Keratinocyte (primary cell): ENCODE measurements around the gene SIN3B. TPM values are rescaled to one million over a fixed set of nuclear protein-coding genes. Genes with fewer than 3 reads are reported as not detected.

Experiments used
- DNase-seq: peaks from one replicate; pipeline ENCODE4 v3.0.0-alpha.2; 2011; ENCODE audit warnings: low read depth, missing footprints, low spot score
- FAIRE-seq: peaks from 2 replicates; lab custom pipeline; 2011; peaks lifted over from hg19 to GRCh38; lab: Jason Lieb, UNC
- H2AFZ ChIP-seq: 2 replicates; pipeline ENCODE4 v1.6.0; 2012; ENCODE audit warnings: low read length, control low read depth, inconsistent platforms; ENCODE audit not compliant: control insufficient read depth
- H3K27ac ChIP-seq: 2 replicates; pipeline ENCODE4 v1.5.1; 2011; ENCODE audit warnings: low read length; ENCODE audit not compliant: control insufficient read depth, insufficient read depth
- H3K27me3 ChIP-seq: 3 replicates; pipeline ENCODE4 v1.6.0; 2011; ENCODE audit warnings: low read length; ENCODE audit not compliant: control insufficient read depth, insufficient read depth; ENCODE audit errors: extremely low read depth
- H3K36me3 ChIP-seq, 2 experiments: 2 replicates in 1 of 2; 3 replicates in 1 of 2; pipeline ENCODE4 v1.5.1; 2011; ENCODE audit warnings: low read length in 2 of 2, mild to moderate bottlenecking in 1 of 2; ENCODE audit not compliant: control insufficient read depth in 2 of 2, insufficient read depth in 2 of 2; ENCODE audit errors: extremely low read depth in 1 of 2
- H3K4me1 ChIP-seq: 3 replicates; pipeline ENCODE4 v1.5.1; 2011; ENCODE audit warnings: low read length; ENCODE audit not compliant: control insufficient read depth, insufficient read depth; ENCODE audit errors: extremely low read depth
- H3K4me2 ChIP-seq: 3 replicates; pipeline ENCODE4 v1.6.0; 2011; ENCODE audit warnings: low read depth, low read length; ENCODE audit not compliant: control insufficient read depth, insufficient read depth; ENCODE audit errors: extremely low read depth
- H3K4me3 ChIP-seq, 3 experiments: fragments of 200-600 bp in 1 of 3; sonication (generic) in 1 of 3; 2 replicates in 2 of 3; 3 replicates in 1 of 3; pipeline ENCODE4 v1.5.1; 2011 to 2016; ENCODE audit warnings: low read length in 3 of 3, mild to moderate bottlenecking in 3 of 3, control low read depth in 2 of 3, inconsistent platforms in 1 of 3, low read depth in 1 of 3, mixed read lengths in 1 of 3, mixed run types in 1 of 3, moderate library complexity in 1 of 3; ENCODE audit not compliant: control insufficient read depth in 2 of 3, insufficient read depth in 2 of 3; ENCODE audit errors: extremely low read depth in 1 of 3
- H3K79me2 ChIP-seq: 2 replicates; pipeline ENCODE4 v1.6.0; 2012; ENCODE audit warnings: low read length; ENCODE audit not compliant: control insufficient read depth, insufficient read depth
- H3K9ac ChIP-seq: 3 replicates; pipeline ENCODE4 v1.6.0; 2011; ENCODE audit warnings: low read length; ENCODE audit not compliant: control insufficient read depth, insufficient read depth; ENCODE audit errors: extremely low read depth
- H3K9me1 ChIP-seq: 3 replicates; pipeline ENCODE4 v1.6.0; 2011; ENCODE audit warnings: low read length; ENCODE audit not compliant: control insufficient read depth, insufficient read depth; ENCODE audit errors: extremely low read depth
- H3K9me3 ChIP-seq: 2 replicates; pipeline ENCODE4 v1.5.1; 2012; ENCODE audit warnings: low read depth, low read length; ENCODE audit not compliant: control insufficient read depth
- H4K20me1 ChIP-seq: 3 replicates; pipeline ENCODE4 v1.6.0; 2011; ENCODE audit warnings: low read length; ENCODE audit not compliant: control insufficient read depth, insufficient read depth; ENCODE audit errors: extremely low read depth
- CTCF ChIP-seq, 3 experiments: IDR thresholded peaks in 1 of 3; conservative IDR thresholded peaks in 1 of 3; optimal IDR thresholded peaks in 1 of 3; 2 replicates in 2 of 3; 3 replicates in 1 of 3; pipeline versions ENCODE3 to v1.5.1; 2011; ENCODE audit warnings: low read length in 3 of 3, mild to moderate bottlenecking in 3 of 3, moderate library complexity in 2 of 3, control low read depth in 1 of 3, inconsistent platforms in 1 of 3; ENCODE audit not compliant: insufficient read depth in 2 of 3; ENCODE audit errors: extremely low read depth in 1 of 3
- EZH2 ChIP-seq: IDR thresholded peaks from one replicate; pipeline ENCODE4 v1.6.1; 2012; ENCODE audit warnings: inconsistent platforms, mild to moderate bottlenecking, low read length, moderate library complexity
- dilution Hi-C: fragments of 300-500 bp; cut with MboI; formaldehyde crosslinking; loops from one replicate; pipeline ENCODE4 v1.7.0; 2020; ENCODE audit warnings: low sequenced_read_pairs; ENCODE audit not compliant: extremely low pct_ligation_motif_present
- polyA plus RNA-seq, 5 experiments: library from polyadenylated mRNA; depleted of rRNA in 3 of 5; stranded (reverse) in 3 of 5; stranded (forward) in 1 of 5; unstranded in 1 of 5; fragments of >200 nt; gene quantifications; 1 replicate in 1 of 5; 2 replicates in 3 of 5; 3 replicates in 1 of 5; pipeline versions ENCODE4 v1.2.1 to v1.2.3, GENCODE V29; 2011 to 2012; ENCODE audit warnings: missing spikeins in 2 of 5, low read depth in 1 of 5, low replicate concordance in 1 of 5

Gene SIN3B
- polyA plus RNA-seq, 1 donor (not counting 4 experiments of a cell fraction or from before 2014, with no cell fraction given): 30.9 TPM

DNA sequence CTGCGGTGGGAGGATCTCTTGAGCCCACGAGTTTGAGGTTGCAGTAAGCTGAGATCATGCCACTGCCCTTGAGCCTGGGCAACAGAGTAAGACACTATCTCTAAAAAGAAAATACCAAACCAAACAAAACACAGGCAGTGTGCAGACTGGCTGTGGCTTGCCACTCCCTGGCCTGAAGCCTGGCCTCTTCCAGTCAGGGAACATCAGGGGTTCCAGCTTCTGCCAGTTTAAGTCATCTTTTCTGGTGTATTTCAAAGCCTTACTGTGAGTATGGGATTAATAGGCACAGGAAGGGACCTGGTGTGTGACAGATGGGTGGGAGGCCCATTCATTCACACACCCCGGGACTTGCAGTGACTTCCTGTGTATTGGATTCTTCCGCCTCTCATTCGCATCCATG lies 32.6 kb downstream of the SIN3B start:
- no peak overlapping the region for H3K4me3 ChIP-seq
- H3K79me2 ChIP-seq: no peaks in the 10 kb centered on the region
- dilution Hi-C loops: no loop called here
- no peaks in the 10 kb centered on the region for H3K4me1 ChIP-seq
- H4K20me1 ChIP-seq: no peaks in the 10 kb centered on the region
- H2AFZ ChIP-seq: no peak overlapping the region
- no peak overlapping the region for H3K9ac ChIP-seq
- H3K9me1 ChIP-seq: no peaks in the 10 kb centered on the region
- no peak overlapping the region for H3K27ac ChIP-seq
- no peak for FAIRE-seq
- H3K9me3 ChIP-seq: no peaks in the 10 kb centered on the region
- no peak for DNase-seq
- H3K36me3 ChIP-seq: peaks cover 7 to 13% of the 10 kb centered on the region in 2 experiments
- TF ChIP-seq EZH2 (no peak), CTCF (optimal IDR thresholded peaks at IDR 0.05 in 1 of 3, IDR thresholded peaks at IDR 0.05 in 1 of 3, conservative IDR thresholded peaks at IDR 0.05 in 1 of 3; ENCODE audit: extremely low read depth in 1 of 3, insufficient read depth in 2 of 3, low read length in 3 of 3) (no peak)
- H3K27me3 ChIP-seq: no peaks in the 10 kb centered on the region
- H3K4me2 ChIP-seq: no peak overlapping the region

DNA sequence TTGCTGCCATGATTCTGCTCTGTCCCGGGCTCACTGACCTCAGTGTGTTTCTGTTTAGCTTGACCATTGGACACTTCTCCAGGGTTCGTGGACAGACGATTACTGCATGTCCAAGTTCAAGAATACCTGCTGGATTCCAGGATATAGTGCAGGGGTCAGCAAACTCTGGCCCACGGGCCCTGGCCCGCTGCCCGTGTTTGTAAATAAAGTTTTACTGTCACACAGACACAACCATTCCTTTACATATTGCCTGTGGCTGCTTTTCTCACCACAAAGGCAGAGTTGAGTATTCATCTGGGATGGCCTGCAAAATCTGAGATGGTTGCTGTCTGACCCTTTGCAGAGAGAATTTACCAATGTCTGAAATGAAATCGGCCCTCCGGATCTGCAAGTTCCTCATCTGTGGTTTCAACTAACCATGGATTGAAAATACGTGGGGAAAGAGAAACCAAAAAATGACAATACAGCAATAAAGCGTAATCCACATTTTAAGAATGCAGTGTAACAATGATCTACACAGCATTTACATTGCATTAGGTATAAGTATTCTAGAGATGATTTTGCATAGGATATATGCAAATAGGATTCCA lies 33.7 kb downstream of the SIN3B start:
- Histone ChIP-seq H4K20me1 (no peaks in the 10 kb centered on the region), H3K4me1 (no peaks in the 10 kb centered on the region), H3K9ac (no peak overlapping the region), H3K9me1 (no peaks in the 10 kb centered on the region), H3K27ac (no peak overlapping the region), H3K79me2 (no peaks in the 10 kb centered on the region), H3K27me3 (no peaks in the 10 kb centered on the region), H3K4me3 (no peak overlapping the region), H3K9me3 (no peaks in the 10 kb centered on the region), H3K36me3 (peaks cover 16 to 21% of the 10 kb centered on the region in 2 experiments), H2AFZ (no peak overlapping the region), H3K4me2 (no peak overlapping the region)
- dilution Hi-C loops: no loop called here
- DNase-seq: no peak
- TF ChIP-seq EZH2 (no peak), CTCF (optimal IDR thresholded peaks at IDR 0.05 in 1 of 3, IDR thresholded peaks at IDR 0.05 in 1 of 3, conservative IDR thresholded peaks at IDR 0.05 in 1 of 3; ENCODE audit: extremely low read depth in 1 of 3, insufficient read depth in 2 of 3, low read length in 3 of 3) (no peak)
- FAIRE-seq: no peak
